ENCODE results near the gene LRRC23. TPM values are rescaled to one million over a fixed set of nuclear protein-coding genes. Genes with fewer than 3 reads are reported as not detected.
A peak's percentile ranks its signal among the peaks of the same experiment; 100 is the strongest.

Gene LRRC23
- total and polyA plus RNA-seq, 2 donors from 2014 or later, result 16.6 to 19.7 TPM

DNA sequence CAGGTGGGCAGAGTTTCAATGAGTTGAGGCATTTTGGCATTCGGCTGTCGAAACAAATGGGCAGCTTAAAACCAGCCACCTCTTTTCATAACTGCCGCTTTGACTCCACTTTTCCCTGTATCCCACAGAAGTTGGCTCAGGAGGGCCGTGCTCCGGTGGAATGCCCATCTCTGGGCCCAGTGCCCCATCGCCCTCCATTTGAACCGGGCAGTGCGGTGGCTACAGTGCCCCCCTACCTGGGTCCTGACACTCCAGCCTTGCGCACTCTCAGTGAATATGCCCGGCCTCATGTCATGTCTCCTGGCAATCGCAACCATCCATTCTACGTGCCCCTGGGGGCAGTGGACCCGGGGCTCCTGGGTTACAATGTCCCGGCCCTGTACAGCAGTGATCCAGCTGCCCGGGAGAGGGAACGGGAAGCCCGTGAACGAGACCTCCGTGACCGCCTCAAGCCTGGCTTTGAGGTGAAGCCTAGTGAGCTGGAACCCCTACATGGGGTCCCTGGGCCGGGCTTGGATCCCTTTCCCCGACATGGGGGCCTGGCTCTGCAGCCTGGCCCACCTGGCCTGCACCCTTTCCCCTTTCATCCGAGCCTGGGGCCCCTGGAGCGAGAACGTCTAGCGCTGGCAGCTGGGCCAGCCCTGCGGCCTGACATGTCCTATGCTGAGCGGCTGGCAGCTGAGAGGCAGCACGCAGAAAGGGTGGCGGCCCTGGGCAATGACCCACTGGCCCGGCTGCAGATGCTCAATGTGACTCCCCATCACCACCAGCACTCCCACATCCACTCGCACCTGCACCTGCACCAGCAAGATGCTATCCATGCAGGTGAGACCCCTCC is 34.0 kb downstream of the LRRC23 start:
- H3K27ac ChIP-seq (ENCODE audit: low read depth in 2 of 2, low read length in 2 of 2), result peak overlapping the region; percentile 69 to 91
- DNase-seq, result peak in 2 of 5 donors; percentile 77 to 85
- no peak for FAIRE-seq
- H3K4me3 ChIP-seq (ENCODE audit: low read length in 3 of 3), result peak overlapping the region; percentile 6 to 73 (median 7)
- H3K9me3 ChIP-seq (ENCODE audit: control insufficient read depth in 2 of 3, insufficient read depth in 1 of 3, low read length in 3 of 3), result no peaks in the 10 kb centered on the region
- TF ChIP-seq, protein P1, sequence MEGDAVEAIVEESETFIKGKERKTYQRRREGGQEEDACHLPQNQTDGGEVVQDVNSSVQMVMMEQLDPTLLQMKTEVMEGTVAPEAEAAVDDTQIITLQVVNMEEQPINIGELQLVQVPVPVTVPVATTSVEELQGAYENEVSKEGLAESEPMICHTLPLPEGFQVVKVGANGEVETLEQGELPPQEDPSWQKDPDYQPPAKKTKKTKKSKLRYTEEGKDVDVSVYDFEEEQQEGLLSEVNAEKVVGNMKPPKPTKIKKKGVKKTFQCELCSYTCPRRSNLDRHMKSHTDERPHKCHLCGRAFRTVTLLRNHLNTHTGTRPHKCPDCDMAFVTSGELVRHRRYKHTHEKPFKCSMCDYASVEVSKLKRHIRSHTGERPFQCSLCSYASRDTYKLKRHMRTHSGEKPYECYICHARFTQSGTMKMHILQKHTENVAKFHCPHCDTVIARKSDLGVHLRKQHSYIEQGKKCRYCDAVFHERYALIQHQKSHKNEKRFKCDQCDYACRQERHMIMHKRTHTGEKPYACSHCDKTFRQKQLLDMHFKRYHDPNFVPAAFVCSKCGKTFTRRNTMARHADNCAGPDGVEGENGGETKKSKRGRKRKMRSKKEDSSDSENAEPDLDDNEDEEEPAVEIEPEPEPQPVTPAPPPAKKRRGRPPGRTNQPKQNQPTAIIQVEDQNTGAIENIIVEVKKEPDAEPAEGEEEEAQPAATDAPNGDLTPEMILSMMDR (IDR thresholded peaks at IDR 0.05; ENCODE audit: borderline replicate concordance, extremely low read depth, insufficient read depth), result no peak
- peaks cover 3 to 10% (median 4%) of the 10 kb centered on the region in 3 donors for H3K36me3 ChIP-seq (ENCODE audit: control insufficient read depth in 2 of 3, insufficient read depth in 3 of 3, low read length in 3 of 3)
- no peaks in the 10 kb centered on the region for H3K27me3 ChIP-seq (ENCODE audit: control insufficient read depth, insufficient read depth, low read length)
- H3K9ac ChIP-seq (ENCODE audit: low read length in 3 of 3), result peak overlapping the region in 1 of 3 donors; percentile 86
- H3K4me1 ChIP-seq (ENCODE audit: control insufficient read depth in 2 of 3, insufficient read depth in 2 of 3, low read depth in 1 of 3, low read length in 3 of 3), result peaks cover 0 to 18% (median 11%) of the 10 kb centered on the region in 3 donors
- intact Hi-C loops (cut with DNase I), result no loop called here

DNA sequence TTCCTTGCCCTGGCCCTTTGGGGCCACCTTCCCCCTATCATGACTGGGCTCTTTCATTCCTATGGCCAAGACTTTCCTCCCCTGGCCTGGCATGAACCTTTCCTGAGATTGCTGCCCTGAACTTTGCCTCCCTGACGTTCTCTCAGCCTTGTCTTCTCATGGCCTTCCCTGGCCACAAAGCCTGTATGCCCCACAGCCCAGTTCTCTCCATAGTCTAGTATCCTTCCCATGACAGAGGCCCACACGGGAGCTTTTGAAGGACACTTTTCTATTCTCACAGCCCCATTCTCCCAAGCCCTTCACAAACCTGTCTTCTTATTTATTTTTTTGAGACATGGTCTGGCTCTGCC is 34.5 kb downstream of the LRRC23 start:
- TF ChIP-seq, protein P1 (IDR thresholded peaks at IDR 0.05; ENCODE audit: borderline replicate concordance, extremely low read depth, insufficient read depth), result no peak
- Histone ChIP-seq H3K4me1 (ENCODE audit: control insufficient read depth in 2 of 3, insufficient read depth in 2 of 3, low read depth in 1 of 3, low read length in 3 of 3) (peaks cover 0 to 18% (median 11%) of the 10 kb centered on the region in 3 donors), H3K27me3 (ENCODE audit: control insufficient read depth, insufficient read depth, low read length) (no peaks in the 10 kb centered on the region), H3K27ac (ENCODE audit: low read depth in 2 of 2, low read length in 2 of 2) (no peak overlapping the region), H3K9me3 (ENCODE audit: control insufficient read depth in 2 of 3, insufficient read depth in 1 of 3, low read length in 3 of 3) (no peaks in the 10 kb centered on the region), H3K36me3 (ENCODE audit: control insufficient read depth in 2 of 3, insufficient read depth in 3 of 3, low read length in 3 of 3) (peaks cover 3 to 4% (median 4%) of the 10 kb centered on the region in 3 donors), H3K9ac (ENCODE audit: low read length in 3 of 3) (no peak overlapping the region), H3K4me3 (ENCODE audit: low read length in 3 of 3) (no peak overlapping the region)
- intact Hi-C loops (cut with DNase I), result no loop called here
- FAIRE-seq (no peak), DNase-seq (no peak)

DNA sequence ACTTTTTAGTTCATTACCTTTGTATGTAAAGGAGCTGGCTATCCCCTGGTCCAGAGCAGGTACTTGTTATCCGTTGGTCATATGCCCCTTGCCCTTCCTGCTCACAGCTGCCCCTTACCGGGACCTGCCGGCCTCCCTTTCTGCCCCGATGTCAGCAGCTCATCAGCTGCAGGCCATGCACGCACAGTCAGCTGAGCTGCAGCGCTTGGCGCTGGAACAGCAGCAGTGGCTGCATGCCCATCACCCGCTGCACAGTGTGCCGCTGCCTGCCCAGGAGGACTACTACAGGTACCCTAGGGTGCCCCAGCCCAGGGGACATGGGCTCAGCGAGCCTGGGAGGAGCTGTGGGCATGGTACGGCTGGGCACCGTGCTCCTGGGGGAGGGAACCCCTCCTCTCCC is 36.6 kb downstream of the LRRC23 start:
- H3K4me1 ChIP-seq (ENCODE audit: control insufficient read depth in 2 of 3, insufficient read depth in 2 of 3, low read depth in 1 of 3, low read length in 3 of 3), result peaks cover 0 to 31% (median 24%) of the 10 kb centered on the region in 3 donors
- H3K9me3 ChIP-seq (ENCODE audit: control insufficient read depth in 2 of 3, insufficient read depth in 1 of 3, low read length in 3 of 3), result no peaks in the 10 kb centered on the region
- no peaks in the 10 kb centered on the region for H3K27me3 ChIP-seq (ENCODE audit: control insufficient read depth, insufficient read depth, low read length)
- no peak overlapping the region for H3K27ac ChIP-seq (ENCODE audit: low read depth in 2 of 2, low read length in 2 of 2)
- DNase-seq, result peak in 2 of 5 donors; percentile 57 to 79
- H3K9ac ChIP-seq (ENCODE audit: low read length in 3 of 3), result no peak overlapping the region
- TF ChIP-seq, protein P1 (IDR thresholded peaks at IDR 0.05; ENCODE audit: borderline replicate concordance, extremely low read depth, insufficient read depth), result no peak
- H3K36me3 ChIP-seq (ENCODE audit: control insufficient read depth in 2 of 3, insufficient read depth in 3 of 3, low read length in 3 of 3), result peaks cover 0 to 4% (median 3%) of the 10 kb centered on the region in 3 donors
- FAIRE-seq, result no peak
- intact Hi-C loops (cut with DNase I), result loop anchor here (10.0 kb wide), 1 partner anchor 154 kb away; the partner anchor contains the start of gene C1R
- H3K4me3 ChIP-seq (ENCODE audit: low read length in 3 of 3), result no peak overlapping the region
